GM12892 (cell line): ENCODE measurements around the gene QDPR. TPM values are rescaled to one million over a fixed set of nuclear protein-coding genes. Genes with fewer than 3 reads are reported as not detected.
A peak's percentile ranks its signal among the peaks of the same experiment; 100 is the strongest.

Experiments
- DNase-seq: peaks from one replicate; pipeline ENCODE4 v3.0.0; 2011; ENCODE audit not compliant: insufficient read length
- FAIRE-seq: peaks from 2 replicates; lab custom pipeline; 2011; peaks lifted over from hg19 to GRCh38; lab: Jason Lieb, UNC
- POLR2A ChIP-seq: IDR thresholded peaks from 2 replicates; pipeline ENCODE4 v1.6.1; 2011; ENCODE audit warnings: low read depth, low read length, control low read depth
- POLR2AphosphoS5 ChIP-seq: IDR thresholded peaks from 2 replicates; pipeline ENCODE4 v1.6.1; 2011; ENCODE audit warnings: low read depth, low read length, control low read depth
- TAF1 ChIP-seq: IDR thresholded peaks from 2 replicates; pipeline ENCODE4 v1.6.1; 2011; ENCODE audit warnings: low read depth, mild to moderate bottlenecking, control low read depth, low read length, borderline replicate concordance
- polyA plus RNA-seq: library from polyadenylated mRNA; unstranded; fragments of >200 nt; gene quantifications from one replicate; pipeline ENCODE4 v1.2.1, GENCODE V29; 2012; ENCODE audit warnings: missing spikeins, inconsistent platforms; ENCODE audit not compliant: missing spikeins

QDPR gene
- polyA plus RNA-seq: 3.2 TPM

- peak; percentile 76 for FAIRE-seq
- peak; percentile 52 for DNase-seq
- TF ChIP-seq TAF1 (no peak), POLR2AphosphoS5 (no peak), POLR2A (no peak)
Observed at GRCh38 chr4:17511950-17512795, at the start of gene QDPR. QDPR (minus strand) TSS chr4:17512090; CDS start chr4:17512054, 36 bp downstream.

DNA sequence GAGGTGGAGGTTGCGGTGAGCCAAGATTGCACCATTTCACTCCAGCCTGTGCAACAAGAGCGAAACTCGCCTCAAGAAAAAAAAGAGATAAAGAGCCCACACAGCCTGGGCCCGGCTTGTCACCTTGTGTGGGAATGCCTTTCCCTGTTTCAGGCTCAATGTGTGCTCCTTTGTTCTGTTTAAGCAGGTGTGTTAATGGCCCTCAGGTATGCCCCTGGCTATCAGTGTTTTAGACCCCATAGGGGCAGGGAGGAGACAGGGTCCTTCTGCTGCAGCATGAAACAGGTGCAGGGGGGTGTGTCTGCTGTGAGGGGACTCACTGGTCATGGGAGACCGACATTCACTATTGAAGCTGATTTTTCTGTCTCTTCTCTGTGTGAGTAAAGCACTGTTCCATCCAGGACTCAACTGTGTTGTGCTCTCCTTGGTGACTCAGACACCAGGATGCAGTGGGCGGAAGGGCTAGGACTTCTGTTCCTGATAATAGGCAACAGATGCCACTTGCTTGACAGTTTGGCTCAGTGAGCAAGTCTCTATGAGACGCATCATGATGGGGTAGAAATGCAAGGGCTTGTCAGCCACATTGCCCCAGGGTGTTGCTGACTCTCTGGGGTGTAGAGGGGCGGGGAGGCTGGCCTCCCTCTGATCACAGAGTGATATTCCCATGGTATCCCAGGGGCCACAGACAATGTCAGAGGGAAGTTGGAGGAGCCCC is 49.5 kb upstream of the QDPR start:
- FAIRE-seq (no peak), DNase-seq (no peak)
- TF ChIP-seq POLR2AphosphoS5: no peak
- no peak for TF ChIP-seq TAF1
- no peak for TF ChIP-seq POLR2A

DNA sequence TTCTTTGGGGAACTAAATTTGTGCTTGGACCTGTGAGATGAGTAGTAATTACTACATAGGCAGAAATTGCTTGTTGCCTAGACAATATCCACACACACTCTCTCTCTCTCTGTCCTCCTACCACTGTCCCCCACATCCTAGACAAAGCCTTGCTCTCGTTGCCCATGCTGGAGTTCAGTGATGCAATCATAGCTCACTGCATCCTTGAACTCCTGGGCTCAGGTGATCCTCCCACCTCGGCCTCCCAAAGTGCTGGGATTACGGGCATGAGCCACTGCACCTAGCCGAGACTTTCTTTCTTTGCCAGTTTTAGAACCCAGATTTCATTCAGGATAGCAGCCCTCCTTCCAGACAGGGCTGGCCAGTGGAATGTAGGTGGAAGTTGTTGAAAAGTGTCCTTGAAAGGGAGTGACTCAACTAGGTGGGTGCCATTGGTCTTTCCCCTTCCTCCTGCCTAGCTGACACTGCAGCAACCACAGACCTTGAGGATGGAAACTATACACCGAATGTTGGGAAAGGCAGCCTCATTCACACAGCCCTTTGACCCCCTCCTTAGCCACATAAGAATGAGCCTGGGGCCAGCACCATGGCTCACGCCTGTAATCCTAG is 48.3 kb upstream of the QDPR start:
- FAIRE-seq (no peak), DNase-seq (no peak)
- no peak for TF ChIP-seq POLR2A
- no peak for TF ChIP-seq POLR2AphosphoS5
- TF ChIP-seq TAF1: no peak

DNA sequence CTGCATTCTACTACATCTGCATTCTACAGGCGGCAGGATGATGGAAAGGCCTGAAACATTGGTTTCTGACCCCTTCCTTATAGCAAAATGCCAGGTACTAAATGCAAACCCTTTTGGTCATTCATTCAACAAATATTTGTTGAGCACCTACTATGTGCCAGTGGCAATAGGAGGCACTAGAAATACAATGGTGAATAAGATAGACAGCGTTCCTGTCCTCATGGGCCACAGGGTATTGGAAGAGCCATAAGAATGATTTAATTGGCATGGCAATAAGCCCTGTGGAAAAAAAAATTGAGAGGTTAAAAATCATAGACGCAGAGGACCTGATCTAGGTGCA is 47.8 kb upstream of the QDPR start:
- FAIRE-seq (no peak), DNase-seq (no peak)
- TF ChIP-seq POLR2A (no peak), TAF1 (no peak), POLR2AphosphoS5 (no peak)

GRCh38 chr4:17558941-17559708 is 47.2 kb upstream of the QDPR start:
- TF ChIP-seq POLR2AphosphoS5 (no peak), TAF1 (no peak), POLR2A (no peak)
- DNase-seq (no peak), FAIRE-seq (no peak)

- no peak for TF ChIP-seq POLR2A
- no peak for TF ChIP-seq TAF1
- no peak for TF ChIP-seq POLR2AphosphoS5
- no peak for DNase-seq
- no peak for FAIRE-seq
Observed at GRCh38 chr4:17557880-17558279, 46.0 kb upstream of the QDPR start.

GRCh38 chr4:17556498-17556897 is 44.6 kb upstream of the QDPR start:
- FAIRE-seq: no peak
- no peak for DNase-seq
- TF ChIP-seq TAF1 (no peak), POLR2A (no peak), POLR2AphosphoS5 (no peak)

- no peak for FAIRE-seq
- DNase-seq: no peak
Observed at GRCh38 chr4:17554568-17554967, 42.7 kb upstream of the QDPR start.

DNA sequence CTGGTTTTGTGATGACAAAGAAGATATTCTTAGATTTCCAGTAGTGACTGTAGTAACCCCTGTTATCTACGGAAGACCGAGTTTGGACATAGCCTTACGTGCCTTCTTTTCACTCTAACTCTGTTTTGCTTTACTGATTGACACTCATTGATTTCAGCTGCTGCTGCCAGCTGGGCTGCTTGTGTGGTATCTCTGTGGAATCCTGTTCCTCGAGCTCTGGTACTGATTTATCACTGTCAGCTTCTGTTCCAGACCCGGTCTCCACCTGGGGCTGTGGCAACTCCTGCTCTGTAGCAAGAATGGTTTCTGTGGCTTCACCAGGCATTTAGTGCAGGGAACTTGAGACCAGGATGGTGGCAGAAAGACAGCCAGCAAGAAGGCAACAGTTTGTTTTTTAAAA is 40.5 kb upstream of the QDPR start:
- DNase-seq: no peak
- FAIRE-seq: no peak
- TF ChIP-seq TAF1 (no peak), POLR2AphosphoS5 (no peak), POLR2A (no peak)

More at GRCh38 chr4:17554568-17554967, 42.7 kb upstream of the QDPR start:
- no peak for TF ChIP-seq TAF1
- no peak for TF ChIP-seq POLR2AphosphoS5
- no peak for TF ChIP-seq POLR2A

DNA sequence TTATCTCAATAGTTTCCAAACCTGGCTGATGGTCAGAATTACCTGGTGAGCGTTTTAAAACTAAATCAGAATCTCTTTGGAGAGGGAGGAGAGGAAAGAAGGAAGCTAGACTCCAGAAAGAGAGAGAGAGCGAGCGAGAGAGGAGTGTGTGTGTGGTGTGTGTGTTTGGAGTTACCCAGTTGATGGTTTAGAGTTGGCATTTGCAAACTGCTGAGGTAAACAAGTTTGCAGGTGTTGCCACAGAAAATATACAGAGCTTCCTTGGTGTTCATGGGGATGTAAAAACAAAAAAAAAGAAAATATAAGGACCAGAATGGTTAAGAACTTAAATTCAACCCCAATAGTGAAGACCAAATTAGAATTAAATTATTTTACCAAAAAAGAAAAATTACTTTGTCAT is 38.7 kb upstream of the QDPR start:
- FAIRE-seq: no peak

DNA sequence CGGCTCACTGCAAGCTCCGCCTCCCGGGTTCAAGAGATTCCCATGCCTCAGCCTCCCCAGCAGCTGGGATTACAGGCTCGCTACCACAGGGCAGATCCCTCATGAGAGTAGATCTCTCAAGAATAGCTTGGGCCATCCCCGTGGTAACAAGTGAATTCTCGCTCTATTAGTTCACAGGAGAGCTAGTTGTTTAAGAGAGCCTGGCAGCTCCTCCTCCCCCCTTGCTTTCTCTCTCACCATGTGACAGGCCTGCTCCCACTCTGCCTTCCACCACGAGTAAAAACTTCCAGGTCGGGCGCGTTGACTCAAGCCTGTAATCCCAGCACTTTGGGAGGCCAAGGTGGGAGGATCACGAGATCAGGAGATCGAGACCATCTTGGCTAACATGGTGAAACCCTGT is 34.8 kb upstream of the QDPR start:
- no peak for FAIRE-seq
- no peak for DNase-seq
- TF ChIP-seq POLR2AphosphoS5: no peak
- no peak for TF ChIP-seq POLR2A
- TF ChIP-seq TAF1: no peak

More for the DNA sequence above, 38.7 kb upstream of the QDPR start:
- TF ChIP-seq POLR2A: no peak
- TF ChIP-seq TAF1: no peak
- no peak for TF ChIP-seq POLR2AphosphoS5
- DNase-seq: no peak
